B cell (primary cell): ENCODE measurements around the gene SOCS4.

Experiments used
- CTCF ChIP-seq: fragments of 200-600 bp; IDR thresholded peaks from one replicate; pipeline ENCODE4 v1.8.0; 2022; ENCODE audit warnings: antibody characterized with exemption, mild to moderate bottlenecking
- EZH2 ChIP-seq: IDR thresholded peaks from 2 replicates; pipeline ENCODE4 v1.6.1; 2012; ENCODE audit warnings: borderline replicate concordance, low read depth, mild to moderate bottlenecking, moderate library complexity, low read length; ENCODE audit not compliant: insufficient read depth, poor library complexity, severe bottlenecking

- TF ChIP-seq CTCF (no peak), EZH2 (no peak)
Measured at GRCh38 chr14:54979039-54979438, 48.0 kb upstream of the SOCS4 start.
